DMS153 treated with DMSO at 0.1 percent for 48 hours (cell line): ENCODE results near the gene PPP1R12B.
A peak's percentile ranks its signal among the peaks of the same experiment; 100 is the strongest.
"Not testable (repeated sequence)": the region's sequence is repeated elsewhere in the genome, so short reads cannot be mapped to it uniquely, and the experiment has no call there.

Experiments
- DNase-seq: peaks from one replicate; lab custom pipeline; 2025; ENCODE audit not compliant: unreplicated experiment; lab: John Stamatoyannopoulos, UW

The PPP1R12B gene

DNA sequence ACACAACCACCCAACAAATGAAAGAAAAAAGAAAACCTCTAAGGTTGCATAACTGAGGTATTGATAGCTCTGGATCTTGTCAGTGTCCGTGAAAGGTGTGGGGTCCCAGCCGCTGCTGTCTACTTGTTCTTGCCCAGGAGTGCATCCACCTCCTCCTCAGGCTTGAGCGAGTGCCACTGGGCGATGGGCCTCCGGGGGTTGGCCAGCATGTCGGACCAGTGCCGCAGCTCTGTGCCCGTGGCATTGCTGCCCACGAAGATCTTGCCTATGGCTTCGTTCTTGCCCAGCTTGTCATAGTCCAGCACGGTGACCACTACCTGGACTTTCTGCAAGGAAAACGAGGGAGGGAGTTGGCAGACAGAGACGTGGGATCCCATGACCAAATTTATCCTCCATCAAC lies 248.1 kb downstream of the PPP1R12B start:
- DNase-seq: no peak

GRCh38 chr1:202597090-202597761 lies 248.7 kb downstream of the PPP1R12B start:
- DNase-seq: no peak

DNA sequence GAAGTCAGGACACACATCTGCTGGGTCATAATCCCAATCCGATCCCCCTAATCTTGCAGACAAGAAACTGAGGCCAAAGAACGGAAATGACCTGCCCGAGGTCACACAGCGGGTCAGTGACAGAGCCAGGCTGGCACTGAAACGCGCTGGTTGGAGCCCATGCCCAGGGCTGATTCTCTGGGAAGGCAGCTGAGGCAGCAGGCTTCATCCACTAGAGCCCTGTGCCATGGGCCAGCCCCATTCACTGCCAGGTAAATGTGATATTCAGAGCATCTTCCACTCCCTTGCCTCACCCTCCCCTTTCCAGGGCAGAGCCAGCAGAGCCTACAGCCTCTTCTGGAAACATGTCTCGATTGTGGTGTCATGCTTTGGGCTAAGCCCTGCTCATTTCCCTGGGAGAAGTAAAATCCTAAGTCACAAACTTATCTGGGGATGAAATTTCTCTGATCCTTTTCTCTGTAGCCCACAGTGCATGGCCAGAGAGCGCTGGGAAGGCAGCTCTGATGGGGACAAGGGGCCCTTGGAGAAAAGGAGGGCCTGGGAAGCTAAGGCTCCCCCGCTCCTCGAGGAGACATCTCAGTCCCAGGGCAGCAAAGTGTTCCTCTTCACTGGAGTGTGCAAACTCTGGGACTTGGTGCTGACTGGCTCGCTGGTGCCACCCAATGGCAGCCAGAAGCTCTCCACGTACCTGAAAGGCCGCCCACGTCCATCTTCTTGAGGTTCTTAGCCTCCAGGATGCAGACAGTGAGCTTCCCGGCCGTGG lies 251.4 kb downstream of the PPP1R12B start:
- DNase-seq: peak; percentile 34

DNA sequence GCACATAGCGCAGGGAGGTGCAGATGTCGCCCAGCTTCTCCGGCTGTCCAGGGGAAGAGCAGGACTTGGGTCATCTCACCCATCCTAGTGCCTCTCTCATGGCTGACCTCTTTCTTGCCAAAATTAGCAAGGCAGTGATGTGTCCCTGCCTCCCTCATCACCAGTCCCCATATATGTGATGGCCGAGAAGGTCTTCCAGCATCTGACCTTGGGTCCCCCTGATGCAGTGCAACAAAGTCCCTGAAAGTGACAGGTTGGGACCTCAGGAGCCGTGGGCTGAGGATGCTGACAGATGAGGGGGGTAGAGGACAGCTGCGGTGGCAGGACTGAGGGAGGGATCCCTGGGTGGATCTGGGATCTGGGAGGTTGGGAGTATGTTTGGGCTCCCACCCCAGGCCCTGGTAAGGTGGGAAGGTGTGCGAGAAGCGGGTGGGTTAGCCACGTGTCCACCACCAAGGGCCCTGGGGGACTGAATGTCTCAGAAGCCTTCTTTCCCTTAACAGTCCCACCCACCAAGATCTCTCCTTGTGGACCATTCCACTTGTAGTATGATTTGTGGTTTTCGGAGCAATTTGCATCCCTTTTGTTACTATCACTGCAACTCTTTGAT lies 252.0 kb downstream of the PPP1R12B start:
- no peak for DNase-seq

GRCh38 chr1:202603435-202603834 lies 254.9 kb downstream of the PPP1R12B start:
- DNase-seq: no peak

DNA sequence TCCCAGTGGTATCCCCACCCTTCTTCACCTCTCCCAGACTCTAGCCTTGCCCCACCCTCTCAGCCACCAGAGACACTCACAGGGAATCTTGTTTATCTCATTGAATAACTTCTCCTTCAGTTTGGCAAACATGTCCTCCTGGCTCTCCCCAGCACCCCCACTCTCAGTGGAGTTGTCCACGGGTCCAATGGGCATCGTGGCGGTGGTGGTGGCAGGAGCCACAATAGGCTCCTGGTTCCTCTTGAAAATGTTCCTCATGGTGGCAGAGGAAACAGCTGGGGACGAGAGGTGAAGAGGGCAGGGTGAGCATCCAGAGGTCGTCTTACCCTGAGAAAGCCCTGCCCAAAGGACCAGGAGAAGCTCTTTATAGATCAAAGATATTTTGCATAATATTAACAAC lies 257.0 kb downstream of the PPP1R12B start:
- no peak for DNase-seq

GRCh38 chr1:202612036-202612435 lies 263.5 kb downstream of the PPP1R12B start:
- DNase-seq: not testable (repeated sequence)

- no peak for DNase-seq
Measured at GRCh38 chr1:202613571-202613970, 265.1 kb downstream of the PPP1R12B start.

- not testable (repeated sequence) for DNase-seq
Measured at GRCh38 chr1:202614363-202615207, 266.1 kb downstream of the PPP1R12B start.

GRCh38 chr1:202615208-202615500 lies 266.7 kb downstream of the PPP1R12B start:
- not testable (repeated sequence) for DNase-seq

DNA sequence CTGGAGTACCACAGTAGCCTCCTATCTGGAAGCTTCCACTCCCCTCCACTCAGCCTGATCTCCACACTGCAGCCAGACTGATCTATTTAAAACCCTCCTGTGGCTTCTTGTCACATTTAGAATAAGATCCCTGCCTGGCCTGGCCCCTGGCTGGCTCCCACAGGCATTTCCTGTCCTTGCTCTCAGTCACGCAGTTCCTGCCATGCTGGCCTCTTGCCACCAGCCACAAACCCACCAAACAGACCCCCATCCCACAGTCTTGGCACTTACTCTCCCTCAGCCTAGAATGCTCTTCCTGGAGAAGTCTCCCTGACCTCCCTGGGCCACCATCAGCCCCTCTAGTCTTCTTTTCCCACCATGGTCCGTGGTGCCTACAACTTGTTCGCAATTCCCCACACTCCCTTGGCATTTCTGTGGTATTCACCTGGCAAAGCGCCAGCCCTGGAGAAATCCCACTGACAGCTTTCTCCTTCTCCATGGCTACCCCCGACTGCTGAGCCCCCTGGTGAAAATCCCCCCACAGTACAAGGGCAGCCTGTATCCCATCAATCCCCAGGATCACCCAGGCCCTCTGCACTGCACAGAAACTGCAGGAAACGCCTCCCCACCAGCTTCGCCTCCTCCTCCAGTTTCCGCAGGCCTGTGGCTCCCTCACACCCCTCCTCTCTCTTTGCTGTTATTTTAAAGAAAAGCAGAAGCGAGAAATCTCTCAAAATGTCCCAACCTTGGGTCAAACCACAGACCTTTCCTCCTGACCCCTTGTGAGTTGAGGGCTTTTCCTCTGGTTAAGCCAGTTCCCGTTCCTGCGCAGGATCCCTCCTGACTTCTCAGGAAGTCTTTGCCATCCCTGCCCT lies 267.2 kb downstream of the PPP1R12B start:
- DNase-seq: no peak

- DNase-seq: no peak
Measured at GRCh38 chr1:202616355-202616915, 267.9 kb downstream of the PPP1R12B start.

- not testable (repeated sequence) for DNase-seq
Measured at GRCh38 chr1:202619012-202619411, 270.5 kb downstream of the PPP1R12B start.

DNA sequence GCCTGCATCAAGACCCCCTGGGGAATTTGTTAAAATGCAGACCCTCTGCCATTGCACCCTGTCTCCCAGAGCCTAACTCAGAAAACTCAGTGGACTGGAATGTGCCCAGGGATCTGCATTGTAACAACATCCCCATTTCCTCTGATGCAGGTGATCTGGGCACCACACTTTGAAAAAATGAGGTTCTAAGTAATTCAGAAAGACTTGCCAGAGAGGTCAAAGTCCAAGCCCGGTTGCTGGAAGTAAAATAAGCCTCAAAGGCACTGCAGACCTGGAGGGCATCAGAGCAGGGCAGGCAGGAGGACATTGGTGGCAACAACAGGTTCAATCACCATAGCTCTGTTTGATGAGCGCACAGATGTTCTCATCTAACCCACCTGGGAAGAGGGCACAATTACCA lies 271.0 kb downstream of the PPP1R12B start:
- DNase-seq: no peak

GRCh38 chr1:202620036-202620435 lies 271.5 kb downstream of the PPP1R12B start:
- DNase-seq: not testable (repeated sequence)

DNA sequence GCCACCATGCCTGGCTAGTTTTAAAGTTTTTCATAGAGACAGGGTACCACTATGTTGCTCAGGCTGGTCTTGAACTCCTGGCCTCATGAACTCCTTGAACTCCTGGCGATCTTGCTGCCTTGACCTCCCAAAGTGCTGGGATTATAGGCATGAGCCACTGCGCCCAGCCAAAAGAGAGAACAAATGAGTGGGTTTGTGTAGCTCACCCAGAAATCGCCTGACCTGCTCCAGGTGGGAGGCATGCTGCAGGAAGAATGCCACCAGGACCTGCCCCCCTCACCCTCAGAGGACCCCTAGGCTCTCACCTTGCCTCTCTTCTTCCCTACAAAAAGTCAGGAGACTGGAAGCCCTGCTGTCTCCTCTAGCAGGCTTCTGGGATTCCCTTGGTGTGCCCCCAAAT lies 272.9 kb downstream of the PPP1R12B start:
- no peak for DNase-seq

DNA sequence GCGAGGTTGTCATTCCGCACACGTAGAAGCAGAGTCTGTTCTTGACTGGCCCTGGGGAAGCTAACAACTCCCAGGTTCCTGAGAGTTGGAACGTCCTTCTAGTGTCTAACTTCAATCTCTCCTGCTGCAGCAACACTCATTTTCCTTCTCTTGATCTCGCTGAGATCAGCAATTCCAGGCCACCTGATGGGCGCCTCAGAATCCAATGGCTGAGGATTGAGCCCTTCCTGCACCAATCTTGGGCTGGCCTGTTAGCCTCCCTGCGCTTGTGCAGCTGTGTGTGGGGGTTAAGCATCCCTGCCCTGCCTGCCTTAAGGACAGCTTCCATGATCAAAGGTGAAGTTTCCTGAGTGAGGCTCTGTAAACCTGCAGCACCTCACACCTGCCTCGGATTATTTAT lies 273.9 kb downstream of the PPP1R12B start:
- no peak for DNase-seq

DNA sequence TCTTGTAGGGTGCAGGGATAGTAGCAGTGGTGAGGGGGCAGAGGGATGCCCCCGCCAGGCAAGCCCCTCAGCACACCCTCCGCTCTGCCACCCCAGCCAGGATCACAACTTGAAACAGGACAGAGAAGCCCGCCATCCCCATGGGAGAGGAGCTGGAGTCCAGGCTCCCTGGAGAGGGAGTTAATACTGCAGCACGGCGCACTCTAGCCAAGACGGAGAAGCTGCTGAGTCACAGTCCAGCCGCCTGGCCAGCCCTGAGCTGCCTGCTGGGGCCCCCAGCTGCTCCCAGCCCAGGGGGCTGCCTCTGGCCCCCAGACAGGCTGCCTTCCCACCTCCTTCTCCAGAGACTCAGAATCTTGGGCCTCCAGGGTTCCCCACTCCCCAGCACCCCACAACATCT lies 274.6 kb downstream of the PPP1R12B start:
- no peak for DNase-seq

GRCh38 chr1:202623476-202623875 lies 275.0 kb downstream of the PPP1R12B start:
- DNase-seq: not testable (repeated sequence)

DNA sequence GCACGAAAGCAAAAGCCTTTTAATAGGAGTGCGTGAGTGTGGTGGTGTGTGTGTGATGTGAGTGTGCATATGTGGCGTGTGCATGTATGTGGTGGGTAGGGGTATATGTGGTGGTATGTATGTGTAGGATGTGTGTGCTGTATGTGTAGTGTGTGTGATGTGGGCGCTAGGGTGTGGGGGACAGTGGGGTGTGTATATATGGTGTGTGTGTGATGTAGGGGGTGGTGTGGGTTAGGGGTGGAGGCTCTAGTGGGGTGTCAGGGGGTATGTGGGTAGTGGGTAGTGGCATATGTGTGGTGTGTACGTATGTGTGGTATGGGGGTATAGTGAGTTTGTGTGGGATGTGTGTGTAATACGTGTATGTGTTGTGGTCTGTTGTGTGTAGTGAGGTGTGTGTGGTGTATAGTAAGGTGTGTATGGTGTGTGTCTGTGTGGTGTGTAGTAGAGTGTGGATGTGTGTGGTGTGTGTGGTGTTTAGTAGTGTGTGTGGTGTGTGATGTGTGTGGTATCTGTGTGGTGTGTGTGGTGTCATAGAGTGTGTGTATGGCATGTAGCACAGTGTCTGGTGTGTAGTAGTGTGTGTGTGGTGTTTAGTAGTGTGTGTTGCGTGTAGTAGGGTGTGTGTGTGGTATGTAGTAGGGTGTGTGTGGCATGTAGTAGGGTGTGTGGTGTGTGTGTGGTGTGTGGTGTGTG lies 275.7 kb downstream of the PPP1R12B start:
- no peak for DNase-seq
